HL-60/S4 treated with retinoic acid at 250 ng/mL for 4 days and 3 days (cell line): ENCODE measurements around the gene PPP2R3B.
"Not testable (repeated sequence)": the region's sequence is repeated elsewhere in the genome, so short reads cannot be mapped to it uniquely, and the experiment has no call there.

Experiments used
- in situ Hi-C: fragments of 300-500 bp; cut with MboI; formaldehyde crosslinking; loops from 2 replicates; pipeline ENCODE4 v1.7.0; 2022; ENCODE audit warnings: low sequenced_read_pairs

PPP2R3B gene

GRCh38 chrX:340641-341423 lies 45.9 kb downstream of the PPP2R3B start:
- in situ Hi-C loops, result no loop called here

DNA sequence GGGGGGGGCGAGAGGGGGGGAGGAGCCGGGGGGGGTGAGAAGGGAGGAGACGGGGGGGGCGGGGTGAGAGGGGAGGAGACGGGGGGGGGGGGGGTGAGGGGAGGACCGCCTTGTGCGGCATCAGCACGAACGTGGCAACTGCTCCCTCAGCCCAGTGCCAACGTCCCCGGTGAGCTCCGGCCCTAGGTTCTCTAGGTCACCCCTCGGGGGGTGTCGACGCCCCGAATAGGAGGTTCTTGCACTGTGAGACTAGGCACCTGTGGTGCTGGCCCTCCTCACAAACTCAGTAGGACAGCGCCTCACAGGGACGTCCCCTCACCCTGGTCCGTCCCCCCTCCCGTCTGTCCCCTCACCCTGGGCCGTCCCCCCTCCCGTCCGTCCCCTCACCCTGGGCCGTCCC lies 46.6 kb downstream of the PPP2R3B start:
- in situ Hi-C loops, result no loop called here

DNA sequence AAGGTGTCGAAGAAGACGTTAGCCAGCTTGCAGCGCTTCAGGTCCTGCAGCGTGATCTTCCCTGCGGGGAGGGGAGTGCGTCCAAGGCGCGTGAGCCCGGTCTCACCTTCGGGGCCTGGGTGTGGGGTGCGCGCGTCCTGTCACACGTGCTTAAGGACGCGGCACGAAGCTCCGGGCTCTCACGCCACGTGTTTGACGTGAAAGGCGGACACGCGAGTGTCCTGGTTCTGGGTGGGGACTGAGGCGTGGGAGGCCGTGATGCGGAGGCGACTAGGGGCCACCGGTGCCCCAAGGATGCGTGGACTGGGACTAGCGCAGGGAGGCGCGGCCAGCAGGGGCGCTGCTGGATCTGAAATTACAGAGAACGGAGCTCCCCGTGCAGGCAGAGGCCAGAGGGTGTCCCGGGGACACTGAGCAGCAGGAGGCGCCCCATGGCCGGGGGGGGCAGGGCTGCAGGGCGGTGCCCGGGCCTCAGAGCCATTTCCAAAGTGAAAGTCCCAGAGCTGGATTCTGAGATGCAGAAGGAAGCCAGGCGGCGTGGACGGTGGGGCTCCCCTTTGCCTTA lies 47.8 kb downstream of the PPP2R3B start:
- in situ Hi-C loops, result no loop called here

DNA sequence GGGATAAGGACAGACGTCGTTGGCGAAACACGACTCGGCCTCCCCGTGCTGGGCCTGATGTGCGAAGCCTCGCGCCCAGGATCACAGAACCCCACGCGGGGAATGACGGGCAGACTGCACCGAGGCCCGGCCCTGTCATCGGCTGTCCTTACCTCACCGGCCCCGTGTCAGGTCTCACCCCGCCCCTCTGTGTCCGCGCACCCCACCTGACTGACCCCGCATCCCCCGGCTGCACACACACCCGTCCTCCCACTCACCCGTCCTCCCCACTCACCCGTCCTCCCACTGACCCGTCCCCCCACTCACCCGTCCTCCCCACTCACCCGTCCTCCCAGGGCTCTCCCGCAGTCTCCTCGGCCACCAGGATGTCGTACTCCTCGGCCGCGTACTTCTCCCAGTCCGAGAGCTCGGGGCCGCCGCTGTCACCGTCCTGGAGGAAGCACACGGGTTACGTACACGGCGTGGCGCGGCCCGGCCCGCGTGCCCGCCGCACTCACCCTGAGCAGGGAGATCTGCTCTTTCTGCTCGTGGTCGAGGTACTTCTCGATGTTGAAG lies 48.3 kb downstream of the PPP2R3B start:
- in situ Hi-C loops, result no loop called here

DNA sequence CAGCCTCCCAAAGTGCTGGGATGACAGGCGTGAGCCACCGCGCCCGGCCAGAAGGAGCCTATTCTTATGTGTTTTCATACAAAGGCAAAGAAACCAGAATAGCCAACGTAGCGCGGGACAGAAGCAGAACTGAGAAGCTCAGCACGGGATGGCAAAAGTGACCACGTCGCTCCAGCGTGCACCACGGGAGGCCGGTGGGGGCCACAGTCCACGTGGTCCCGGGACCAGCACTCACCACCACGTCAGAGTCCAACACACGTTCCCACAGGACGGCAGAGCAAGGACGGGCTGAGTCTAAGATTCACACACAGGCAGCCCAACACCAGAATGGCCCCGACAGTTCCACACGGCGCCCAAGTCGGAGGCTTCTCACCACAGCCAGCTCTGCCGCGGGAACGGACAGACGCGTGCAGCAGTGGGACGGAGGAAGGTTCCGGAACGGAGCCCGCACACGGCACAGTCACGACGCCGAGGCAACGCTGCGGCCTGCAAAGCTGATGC lies 49.3 kb downstream of the PPP2R3B start:
- in situ Hi-C loops, result no loop called here

- in situ Hi-C loops, result no loop called here
Measured at GRCh38 chrX:336227-336626, 50.5 kb downstream of the PPP2R3B start.

DNA sequence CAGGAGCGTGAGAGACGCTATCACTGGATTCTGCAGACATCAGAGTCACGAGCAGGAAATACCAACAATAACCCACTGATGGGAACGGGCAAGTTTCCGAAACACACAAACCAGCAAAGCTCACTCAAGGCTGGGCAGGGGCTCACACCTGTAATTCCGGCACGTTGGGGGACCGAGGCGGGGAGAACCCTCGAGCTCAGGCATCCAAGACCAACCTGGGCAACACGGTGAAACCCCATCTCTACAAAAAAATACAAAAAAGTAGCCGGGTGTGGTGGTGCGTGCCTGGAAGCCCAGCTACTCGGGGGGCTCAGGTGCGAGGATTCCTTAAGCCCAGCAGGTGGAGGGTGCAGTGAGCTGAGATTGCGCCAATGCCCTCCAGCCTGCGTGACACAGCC lies 51.0 kb downstream of the PPP2R3B start:
- in situ Hi-C loops, result no loop called here

DNA sequence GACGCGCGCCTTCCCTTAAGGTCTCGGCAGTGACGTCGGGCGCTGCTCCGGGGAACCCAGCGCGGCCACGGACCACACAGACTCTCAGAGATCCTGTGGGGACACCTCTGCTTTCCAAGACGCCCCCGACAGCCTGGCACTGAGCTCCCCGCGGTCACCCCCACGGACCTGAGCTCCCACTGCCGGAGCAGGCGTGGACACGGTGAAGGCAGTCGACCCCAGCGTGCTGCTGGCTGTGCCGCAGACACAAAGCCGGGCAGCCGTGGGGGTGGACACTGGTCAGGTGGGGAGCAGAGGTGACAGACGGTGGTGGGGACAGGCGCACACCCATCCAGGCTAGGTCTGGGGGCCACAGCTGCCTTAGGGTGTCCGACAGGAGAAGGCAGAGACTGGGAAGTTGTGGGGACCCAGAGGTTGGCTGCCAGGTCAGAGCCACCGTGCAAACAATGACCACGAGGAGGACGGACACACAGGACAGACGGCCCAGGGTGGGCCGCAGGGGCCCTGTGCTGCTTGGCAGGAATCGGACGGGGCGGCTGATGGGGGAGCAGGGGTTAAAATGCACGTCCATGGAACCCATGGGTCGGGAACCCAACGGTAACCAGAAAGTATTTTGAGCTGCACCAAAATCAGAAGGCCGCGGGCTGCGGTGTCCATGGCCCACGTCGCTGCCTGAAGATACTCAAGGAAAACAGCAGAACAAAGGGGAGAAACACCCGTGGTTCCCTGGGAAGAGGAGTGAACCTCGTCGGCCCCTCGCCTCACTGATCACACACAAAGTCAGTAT lies 51.5 kb downstream of the PPP2R3B start:
- in situ Hi-C loops, result no loop called here

GRCh38 chrX:334331-334891 lies 52.3 kb downstream of the PPP2R3B start:
- in situ Hi-C loops, result no loop called here

GRCh38 chrX:333611-334311 lies 52.9 kb downstream of the PPP2R3B start:
- in situ Hi-C loops, result no loop called here

GRCh38 chrX:332916-333610 lies 53.6 kb downstream of the PPP2R3B start:
- in situ Hi-C loops, result no loop called here

GRCh38 chrX:332496-332860 lies 54.2 kb downstream of the PPP2R3B start:
- in situ Hi-C loops, result no loop called here

DNA sequence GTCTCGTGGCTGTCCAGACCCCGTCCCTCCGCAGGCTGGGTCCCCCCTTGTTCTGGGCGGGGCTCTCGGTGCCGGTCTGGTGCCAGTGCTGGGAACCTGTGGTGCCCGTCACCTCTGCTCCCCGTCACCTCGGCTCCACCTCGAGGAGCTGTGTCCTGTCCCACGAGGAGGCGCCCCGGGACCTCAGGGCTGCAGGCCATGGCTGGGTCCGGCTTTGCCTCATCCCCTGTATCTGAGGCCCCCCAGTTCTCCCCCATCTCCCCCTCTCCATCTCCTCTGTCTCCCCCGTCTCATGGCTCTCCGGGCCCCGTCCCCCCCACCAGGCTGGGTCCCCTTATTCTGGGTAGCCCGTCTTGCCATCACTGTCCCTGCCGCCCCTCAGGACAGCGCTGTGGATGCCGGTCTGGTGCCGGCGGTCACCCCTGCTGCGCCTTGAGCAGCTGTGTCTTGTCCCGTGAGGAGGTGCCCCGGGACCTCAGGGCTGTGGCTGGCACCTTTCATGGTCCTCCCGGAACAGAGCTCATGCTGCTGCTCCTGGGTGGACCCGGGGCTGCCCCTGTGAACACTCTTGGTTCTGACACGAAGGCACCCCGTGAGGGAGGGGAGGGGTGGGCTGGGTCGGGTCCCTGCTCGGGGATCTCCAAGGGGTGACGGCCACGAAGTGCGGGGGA lies 54.7 kb downstream of the PPP2R3B start:
- in situ Hi-C loops, result no loop called here

- in situ Hi-C loops, result no loop called here
Measured at GRCh38 chrX:331151-331824, 55.4 kb downstream of the PPP2R3B start.

DNA sequence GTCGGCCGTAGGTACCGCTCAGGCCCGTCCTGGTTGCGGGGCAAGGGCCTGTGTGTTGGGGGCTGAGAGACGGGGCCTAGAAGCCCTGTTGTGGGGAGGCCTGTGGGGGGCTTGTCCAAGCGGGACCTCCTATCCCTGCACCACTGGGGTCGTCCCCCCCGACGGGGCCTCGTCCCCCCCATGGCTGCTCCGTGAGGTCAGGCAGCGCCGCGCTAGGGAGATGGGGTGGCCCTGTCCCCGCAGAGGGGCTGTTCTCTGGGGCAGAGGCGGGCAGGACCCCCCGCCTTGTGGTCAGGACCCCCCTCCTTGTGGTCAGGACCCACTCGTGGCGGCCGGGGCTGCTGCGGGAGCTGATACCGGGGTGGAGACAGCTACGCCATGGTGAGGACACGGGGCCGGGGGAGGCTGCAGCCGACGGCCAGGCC lies 56.0 kb downstream of the PPP2R3B start:
- in situ Hi-C loops, result no loop called here

DNA sequence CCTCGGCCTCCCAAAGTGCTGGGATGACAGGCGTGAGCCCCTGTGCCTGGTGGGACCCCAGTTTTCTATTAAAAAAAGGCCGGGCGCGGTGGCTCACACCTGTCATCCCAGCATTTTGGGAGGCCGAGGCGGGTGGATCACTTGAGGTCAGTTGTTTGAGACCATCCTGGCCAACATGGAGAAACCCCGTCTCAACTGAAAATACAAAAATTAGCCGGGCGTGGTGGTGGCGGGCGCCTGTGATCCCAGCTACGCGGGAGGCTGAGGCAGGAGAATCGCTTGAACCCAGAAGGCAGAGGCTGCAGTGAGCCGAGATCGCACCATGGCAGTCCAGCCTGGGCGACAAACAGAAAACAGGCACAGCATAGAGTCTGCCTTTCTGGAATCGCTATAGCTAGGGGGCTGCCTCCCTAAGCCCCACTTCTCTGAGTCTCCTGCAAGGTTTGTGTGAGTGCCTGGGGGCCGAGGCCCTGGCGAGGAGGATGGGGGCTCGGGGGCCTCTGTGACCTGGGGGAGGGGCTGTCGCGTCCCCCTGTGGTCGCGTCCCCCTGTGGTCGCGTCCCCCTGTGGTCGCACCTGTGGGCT lies 56.5 kb downstream of the PPP2R3B start:
- in situ Hi-C loops, result not testable (repeated sequence)

GRCh38 chrX:329291-329910 lies 57.3 kb downstream of the PPP2R3B start:
- in situ Hi-C loops, result no loop called here

GRCh38 chrX:327660-328126 lies 59.0 kb downstream of the PPP2R3B start:
- in situ Hi-C loops, result no loop called here
